GM23338 (cell line): Measurements from ENCODE around the gene TRIM44. TPM values are rescaled to one million over a fixed set of nuclear protein-coding genes. Genes with fewer than 3 reads are reported as not detected.

Experiments
- ATAC-seq: fragments of 200-7000 bp; cut with Tn5 transposase; 3 replicates; pipeline ENCODE4 v1.9.1; 2020
- DNase-seq: peaks from one replicate; pipeline ENCODE4 v3.0.0-alpha.2; 2015; ENCODE audit warnings: low spot score
- H2AFZ ChIP-seq: fragments of 200-600 bp; sonication (generic); 2 replicates; pipeline ENCODE4 v1.8.0; 2016; ENCODE audit warnings: antibody characterized with exemption, mild to moderate bottlenecking, moderate library complexity
- H3F3A ChIP-seq: fragments of 200-600 bp; sonication (generic); replicated peaks from 2 replicates; pipeline ENCODE4 v1.8.0; 2017; ENCODE audit warnings: antibody characterized with exemption, mixed run types, low read depth
- H3K27ac ChIP-seq: fragments of 200-600 bp; sonication (generic); 2 replicates; pipeline ENCODE4 v1.6.1; 2016; ENCODE audit warnings: low read depth
- H3K27me3 ChIP-seq: fragments of 200-600 bp; sonication (generic); 2 replicates; pipeline ENCODE4 v1.8.0; 2016; ENCODE audit warnings: mild to moderate bottlenecking, mixed run types, moderate library complexity; ENCODE audit not compliant: insufficient read depth
- H3K36me3 ChIP-seq: fragments of 200-600 bp; sonication (generic); 2 replicates; pipeline ENCODE4 v1.8.0; 2016; ENCODE audit warnings: mild to moderate bottlenecking; ENCODE audit not compliant: insufficient read depth
- H3K4me1 ChIP-seq: fragments of 200-600 bp; sonication (generic); 2 replicates; pipeline ENCODE4 v1.8.0; 2016; ENCODE audit warnings: mild to moderate bottlenecking, moderate library complexity; ENCODE audit not compliant: insufficient read depth
- H3K4me2 ChIP-seq: fragments of 200-600 bp; sonication (generic); 2 replicates; pipeline ENCODE4 v1.7.1; 2017; ENCODE audit warnings: mixed run types
- H3K4me3 ChIP-seq: fragments of 200-600 bp; sonication (generic); 2 replicates; pipeline ENCODE4 v1.6.1; 2016; ENCODE audit warnings: mixed run types
- H3K79me2 ChIP-seq: fragments of 200-600 bp; sonication (generic); replicated peaks from 2 replicates; pipeline ENCODE4 v1.8.0; 2017; ENCODE audit warnings: mild to moderate bottlenecking; ENCODE audit not compliant: insufficient read depth
- H3K9me2 ChIP-seq: fragments of 200-600 bp; sonication (generic); 2 replicates; pipeline ENCODE4 v1.8.0; 2017; ENCODE audit not compliant: insufficient read depth
- H4K20me1 ChIP-seq: fragments of 200-600 bp; sonication (generic); replicated peaks from 2 replicates; pipeline ENCODE4 v1.8.0; 2017; ENCODE audit warnings: mild to moderate bottlenecking; ENCODE audit not compliant: insufficient read depth
- H3K27ac Mint-ChIP-seq: 2 replicates; pipeline ENCODE4 v1.8.0; 2020; ENCODE audit warnings: inconsistent platforms, mild to moderate bottlenecking, moderate library complexity, mixed read lengths
- H3K27me3 Mint-ChIP-seq: 3 replicates; pipeline ENCODE4 v1.8.0; 2022; ENCODE audit warnings: low read depth, mild to moderate bottlenecking, moderate library complexity, mixed read lengths, inconsistent platforms; ENCODE audit not compliant: insufficient read depth, poor library complexity
- H3K36me3 Mint-ChIP-seq: 3 replicates; pipeline ENCODE4 v1.8.0; 2021; ENCODE audit warnings: low read depth, mild to moderate bottlenecking, inconsistent platforms, moderate library complexity, mixed read lengths
- H3K4me1 Mint-ChIP-seq: 3 replicates; pipeline ENCODE4 v1.8.0; 2020; ENCODE audit warnings: mild to moderate bottlenecking, inconsistent platforms, mixed read lengths
- H3K4me3 Mint-ChIP-seq: 3 replicates; pipeline ENCODE4 v1.8.0; 2021; ENCODE audit warnings: moderate library complexity, mild to moderate bottlenecking, inconsistent platforms, mixed read lengths
- H3K9me3 Mint-ChIP-seq: 3 replicates; pipeline ENCODE4 v1.8.0; 2020; ENCODE audit warnings: moderate library complexity, mild to moderate bottlenecking, inconsistent platforms, mixed read lengths
- CREB1 ChIP-seq: fragments of 250-450 bp; sonication (Bioruptor Pico); IDR thresholded peaks from 2 replicates; pipeline ENCODE4 v1.5.0; 2020; ENCODE audit warnings: low read depth, mild to moderate bottlenecking, moderate library complexity
- CTCF ChIP-seq, 2 experiments: fragments of 200-600 bp in 1 of 2; sonication (generic) in 1 of 2; conservative IDR thresholded peaks; 2 replicates each; pipeline versions ENCODE4 v1.5.1 to v1.6.1; 2016 to 2017; ENCODE audit warnings: antibody characterized with exemption in 2 of 2, low read depth in 2 of 2, mild to moderate bottlenecking in 2 of 2, moderate library complexity in 1 of 2
- ETS1 ChIP-seq: IDR thresholded peaks from 2 replicates; pipeline ENCODE4 v1.6.1; 2016; ENCODE audit warnings: antibody characterized with exemption
- EZH2 ChIP-seq: fragments of 200-600 bp; sonication (generic); IDR thresholded peaks from one replicate; pipeline ENCODE4 v1.8.0; 2017; ENCODE audit warnings: antibody characterized with exemption, mild to moderate bottlenecking, low read depth; ENCODE audit not compliant: unreplicated experiment
- EZH2phosphoT487 ChIP-seq: fragments of 200-600 bp; sonication (generic); IDR thresholded peaks from one replicate; pipeline ENCODE4 v1.8.1; 2018; ENCODE audit warnings: antibody characterized with exemption; ENCODE audit not compliant: unreplicated experiment
- JUNB ChIP-seq: IDR thresholded peaks from one replicate; pipeline ENCODE4 v1.6.1; 2016; ENCODE audit warnings: antibody characterized with exemption; ENCODE audit not compliant: unreplicated experiment
- NANOG ChIP-seq: IDR thresholded peaks from 2 replicates; pipeline ENCODE4 v1.6.1; 2016; ENCODE audit warnings: antibody characterized with exemption, borderline replicate concordance
- POLR2AphosphoS5 ChIP-seq: IDR thresholded peaks from 2 replicates; pipeline ENCODE4 v1.6.1; 2016; ENCODE audit warnings: antibody characterized with exemption, low read depth
- REST ChIP-seq: IDR thresholded peaks from one replicate; pipeline ENCODE4 v1.6.1; 2018; ENCODE audit warnings: antibody characterized with exemption; ENCODE audit not compliant: unreplicated experiment
- STAT1 ChIP-seq: IDR thresholded peaks from one replicate; pipeline ENCODE4 v1.6.1; 2016; ENCODE audit warnings: antibody characterized with exemption; ENCODE audit not compliant: unreplicated experiment
- ZNF114 ChIP-seq: fragments of 250-450 bp; sonication (Bioruptor Pico); IDR thresholded peaks from 2 replicates; pipeline ENCODE4 v1.5.0; 2020; ENCODE audit warnings: mild to moderate bottlenecking, moderate library complexity
- ZNF331 ChIP-seq: fragments of 250-450 bp; sonication (Bioruptor Pico); IDR thresholded peaks from 2 replicates; pipeline ENCODE4 v1.5.0; 2020; ENCODE audit warnings: low read depth, mild to moderate bottlenecking, moderate library complexity
- ZNF462 ChIP-seq: fragments of 250-450 bp; sonication (Bioruptor Pico); IDR thresholded peaks from 2 replicates; pipeline ENCODE4 v1.5.0; 2020; ENCODE audit warnings: mild to moderate bottlenecking, moderate library complexity
- polyA plus RNA-seq: library from polyadenylated mRNA; unstranded; fragments of >200 nt; fragmentation: Nextera tagmentation; extraction: Ambion mirVana; gene quantifications from 2 replicates; pipeline ENCODE4 v1.2.1, GENCODE V29; 2016
- total RNA-seq: library from RNA; depleted of rRNA; stranded (reverse); fragments of >200 nt; shearing (Covaris generic); gene quantifications from 2 replicates; pipeline ENCODE4 v1.2.3, GENCODE V29; 2014

Gene TRIM44
- total and polyA plus RNA-seq, 2 experiments from 2014 or later = 10.3 to 10.4 TPM

GRCh38 chr11:35850191-35850590, 187.6 kb downstream of the TRIM44 start:
- Mint-ChIP-seq H3K27me3 (peaks cover 2% of the 10 kb centered on the region), H3K36me3 (no peaks in the 10 kb centered on the region), H3K9me3 (no peaks in the 10 kb centered on the region), H3K4me1 (peaks cover 3% of the 10 kb centered on the region; the same call in 2 of the 3 replicates), H3K4me3 (no peak overlapping the region), H3K27ac (no peak overlapping the region)
- no peaks in the 10 kb centered on the region for H3K36me3 ChIP-seq
- no peaks in the 10 kb centered on the region for H3F3A ChIP-seq
- no peaks in the 10 kb centered on the region for H3K27me3 ChIP-seq
- H3K4me3 ChIP-seq = no peak overlapping the region
- no peak overlapping the region for H2AFZ ChIP-seq
- H3K27ac ChIP-seq = no peak overlapping the region
- H3K4me2 ChIP-seq = no peak overlapping the region
- no peaks in the 10 kb centered on the region for H3K79me2 ChIP-seq
- TF ChIP-seq EZH2phosphoT487 (no peak), JUNB (no peak), REST (no peak), NANOG (no peak), CREB1 (CRISPR knock-in tag) (no peak), POLR2AphosphoS5 (no peak), ZNF462 (no peak), STAT1 (no peak), EZH2 (no peak), ZNF331 (CRISPR knock-in tag) (no peak), ETS1 (no peak), ZNF114 (CRISPR knock-in tag) (no peak), CTCF (conservative IDR thresholded peaks at IDR 0.05; ENCODE audit: low read depth in 2 of 2) (no peak)
- ATAC-seq (no peak), DNase-seq (no peak)
- H4K20me1 ChIP-seq = no peaks in the 10 kb centered on the region
- H3K9me2 ChIP-seq = no peaks in the 10 kb centered on the region
- H3K4me1 ChIP-seq = 0 out of 2 replicates have a peak, but pooled peaks cover 3% of the 10 kb centered on the region
